GM18502 (cell line): ENCODE results near the gene CACNA2D4.
A peak's percentile ranks its signal among the peaks of the same experiment; 100 is the strongest.

Experiments
- ATAC-seq: cut with Tn5 transposase; IDR thresholded peaks from one replicate; pipeline ENCODE4 v1.9.1; 2021; ENCODE audit warnings: mild to moderate bottlenecking; ENCODE audit not compliant: unreplicated experiment, poor library complexity

The CACNA2D4 gene

GRCh38 chr12:1935242-1935641 lies 16.8 kb upstream of the CACNA2D4 start:
- no peak for ATAC-seq

- ATAC-seq = no peak
These were observed 16.4 kb upstream of the CACNA2D4 start for GRCh38 chr12:1934831-1935230.

- ATAC-seq = no peak
These were observed 15.6 kb upstream of the CACNA2D4 start for GRCh38 chr12:1934068-1934467.

GRCh38 chr12:1933342-1934051 lies 15.0 kb upstream of the CACNA2D4 start:
- ATAC-seq = no peak

GRCh38 chr12:1932264-1932777 lies 13.9 kb upstream of the CACNA2D4 start:
- ATAC-seq = peak; percentile 54

- no peak for ATAC-seq
These were observed 13.2 kb upstream of the CACNA2D4 start for GRCh38 chr12:1931642-1932041.

GRCh38 chr12:1930803-1931597 lies 12.5 kb upstream of the CACNA2D4 start:
- no peak for ATAC-seq

GRCh38 chr12:1929985-1930802 lies 11.7 kb upstream of the CACNA2D4 start:
- no peak for ATAC-seq

GRCh38 chr12:1929241-1929984 lies 11.0 kb upstream of the CACNA2D4 start:
- ATAC-seq = no peak

- no peak for ATAC-seq
These were observed 10.1 kb upstream of the CACNA2D4 start for GRCh38 chr12:1928439-1929121.

- no peak for ATAC-seq
These were observed 9.4 kb upstream of the CACNA2D4 start for GRCh38 chr12:1927751-1928351.

GRCh38 chr12:1927051-1927680 lies 8.7 kb upstream of the CACNA2D4 start:
- ATAC-seq = no peak

- no peak for ATAC-seq
These were observed 7.8 kb upstream of the CACNA2D4 start for GRCh38 chr12:1926251-1926657.

GRCh38 chr12:1925684-1926006 lies 7.2 kb upstream of the CACNA2D4 start:
- no peak for ATAC-seq

- ATAC-seq = no peak
These were observed 6.7 kb upstream of the CACNA2D4 start for GRCh38 chr12:1924996-1925683.

- ATAC-seq = no peak
These were observed 4.5 kb upstream of the CACNA2D4 start for GRCh38 chr12:1922985-1923384.

GRCh38 chr12:1922075-1922709 lies 3.7 kb upstream of the CACNA2D4 start:
- ATAC-seq = no peak

- ATAC-seq = no peak
These were observed 2.5 kb upstream of the CACNA2D4 start for GRCh38 chr12:1920971-1921370.
